Testis (tissue), 5 donors: Measurements from ENCODE around the gene ZNF263. TPM values are rescaled to one million over a fixed set of nuclear protein-coding genes. Genes with fewer than 3 reads are reported as not detected.
A peak's percentile ranks its signal among the peaks of the same experiment; 100 is the strongest.

Experiments
- DNase-seq: peaks from one replicate; pipeline ENCODE4 v3.0.0-alpha.2; 2019
- H3K27ac ChIP-seq, 2 donors: fragments of 200-600 bp; sonication (generic); one replicate each; pipeline ENCODE4 v1.5.1; 2019
- H3K27me3 ChIP-seq: fragments of 200-600 bp; sonication (generic); one replicate; pipeline ENCODE4 v1.5.1; 2019
- H3K36me3 ChIP-seq: fragments of 200-600 bp; sonication (generic); one replicate; pipeline ENCODE4 v1.5.1; 2017; ENCODE audit warnings: low read depth; ENCODE audit errors: missing control alignments
- H3K4me1 ChIP-seq: fragments of 200-600 bp; sonication (generic); one replicate; pipeline ENCODE4 v1.5.1; 2019
- H3K4me3 ChIP-seq, 2 donors: fragments of 200-600 bp; sonication (generic); one replicate each; pipeline ENCODE4 v1.5.1; 2017 to 2019
- H3K9me3 ChIP-seq: fragments of 200-600 bp; sonication (generic); one replicate; pipeline ENCODE4 v1.5.1; 2017
- CTCF ChIP-seq, 3 experiments: fragments of 450-650 bp in 2 of 3; fragments of 200-600 bp in 1 of 3; sonication (generic) in 1 of 3; IDR thresholded peaks; one replicate each; pipeline ENCODE4 v1.5.1; 2016 to 2019; ENCODE audit warnings: antibody characterized with exemption in 3 of 3, mild to moderate bottlenecking in 2 of 3, moderate library complexity in 1 of 3
- POLR2A ChIP-seq: fragments of 450-650 bp; IDR thresholded peaks from one replicate; pipeline ENCODE4 v1.6.1; 2017; ENCODE audit warnings: antibody characterized with exemption, mild to moderate bottlenecking, moderate library complexity
- WGBS, 2 donors: methylation state at CpG; one replicate each; pipeline ENCODE4 v1.1.5; 2018; 5-methylcytosine and 5-hydroxymethylcytosine counted together
- intact Hi-C: fragments of 100-400 bp; cut with DNase I; formaldehyde crosslinking; loops from one replicate; pipeline ENCODE4 v1.15.1; 2023; ENCODE audit warnings: low total_unique reads
- long read RNA-seq, 2 donors: transcript quantifications; one replicate each; lab custom pipeline, GENCODE V29; 2026
- polyA plus RNA-seq: library from polyadenylated mRNA; stranded (reverse); fragments of 350-450 nt; fragmentation: Illumina TruSeq; extraction: RNeasy Lipid Tissue Mini Kit (QIAGEN cat#74804); gene quantifications from one replicate; pipeline ENCODE4 v1.2.3, GENCODE V29; 2014; ENCODE audit warnings: low read depth, low replicate concordance; ENCODE audit not compliant: insufficient read depth
- total RNA-seq, 2 donors: library from RNA; depleted of rRNA; stranded (reverse); fragments of >200 nt; gene quantifications; one replicate each; pipeline ENCODE4 v1.2.3, GENCODE V29; 2016

ZNF263 gene
- total RNA-seq (10 to 100 TPM; 47.3 to 58.3 TPM), polyA plus RNA-seq (44.7 TPM)
- long read RNA-seq, donor 1, transcript ZNF263-201 (6 exons, 3,830 nt) = major isoform, 5 of 14 reads
- long read RNA-seq, donor 1, partial matches to known transcripts = 6 of 14 reads
- long read RNA-seq, donor 1, other reads (novel, unspliced or antisense) = 0 of 14 reads
- long read RNA-seq, donor 2, transcript ZNF263-208 (3 exons, 851 nt) = major isoform, 5 of 6 reads
- long read RNA-seq, donor 2, partial matches to known transcripts = 0 of 6 reads
- long read RNA-seq, donor 2, other reads (novel, unspliced or antisense) = 0 of 6 reads

GRCh38 chr16:3282730-3283542 lies at the start of gene ZNF263:
ZNF263 (plus strand) TSS chr16:3283491; CDS start chr16:3283819, 328 bp downstream.
- 0 to 1% methylated on average over 20 to 49 of the region's 72 CpGs for WGBS, 2 donors
- no peaks in the 10 kb centered on the region for H3K27me3 ChIP-seq
- H3K4me3 ChIP-seq = peak within 1 kb of the TSS; percentile 86 to 91
- peak within 1 kb of the TSS; percentile 89 to 99 for H3K27ac ChIP-seq
- H3K4me1 ChIP-seq = peaks cover 16% of the 10 kb centered on the region
- TF ChIP-seq CTCF (IDR thresholded peaks at IDR 0.05) (peak in 1 of 3 experiments; percentile 27), POLR2A (no peak)
- no peaks in the 10 kb centered on the region for H3K36me3 ChIP-seq
- intact Hi-C loops = no loop called here
- H3K9me3 ChIP-seq = no peaks in the 10 kb centered on the region
- peak; percentile 97 for DNase-seq

GRCh38 chr16:3234543-3234856 lies 48.8 kb upstream of the ZNF263 start:
- Histone ChIP-seq H3K4me3 (peak overlapping the region; percentile 82 to 97), H3K27me3 (no peaks in the 10 kb centered on the region), H3K27ac (peak overlapping the region; percentile 96), H3K36me3 (peaks cover 4% of the 10 kb centered on the region), H3K9me3 (no peaks in the 10 kb centered on the region), H3K4me1 (peaks cover 10% of the 10 kb centered on the region)
- TF ChIP-seq CTCF (IDR thresholded peaks at IDR 0.05) (no peak), POLR2A (no peak)
- 2% methylated on average over 13 to 18 of the region's 18 CpGs for WGBS, 2 donors
- intact Hi-C loops = no loop called here
- DNase-seq = no peak

GRCh38 chr16:3234857-3235561 lies 48.3 kb upstream of the ZNF263 start, which contains the start of gene ZNF200:
ZNF200 (minus strand) TSS chr16:3235158; CDS start chr16:3233755, 1,403 bp downstream.
- WGBS, 2 donors = 0 to 1% methylated on average over 19 to 54 of the region's 59 CpGs
- peaks cover 4% of the 10 kb centered on the region for H3K36me3 ChIP-seq
- intact Hi-C loops = no loop called here

More at GRCh38 chr16:3234857-3235561, 48.3 kb upstream of the ZNF263 start, which contains the start of gene ZNF200:
- peak within 1 kb of the TSS; percentile 96 for H3K27ac ChIP-seq
- no peaks in the 10 kb centered on the region for H3K9me3 ChIP-seq
- TF ChIP-seq CTCF (IDR thresholded peaks at IDR 0.05) = no peak
- peaks cover 10% of the 10 kb centered on the region for H3K4me1 ChIP-seq
- DNase-seq = peak; percentile 98
- H3K4me3 ChIP-seq = peak within 1 kb of the TSS; percentile 82 to 97
- H3K27me3 ChIP-seq = no peaks in the 10 kb centered on the region
